Vagina (tissue), 2 donors: Measurements from ENCODE around the gene TCEANC2. TPM values are rescaled to one million over a fixed set of nuclear protein-coding genes. Genes with fewer than 3 reads are reported as not detected.
A peak's percentile ranks its signal among the peaks of the same experiment; 100 is the strongest.

Source experiments
- DNase-seq, 2 donors: peaks; one replicate each; pipeline ENCODE4 v3.0.0-alpha.2; 2017; ENCODE audit errors: extremely low spot score in 2 of 2
- H3K27ac ChIP-seq: fragments of 200-600 bp; sonication (generic); one replicate; pipeline ENCODE4 v1.5.1; 2019
- H3K27me3 ChIP-seq: fragments of 200-600 bp; sonication (generic); one replicate; pipeline ENCODE4 v1.5.1; 2019
- H3K36me3 ChIP-seq, 2 donors: fragments of 200-600 bp; sonication (generic); one replicate each; pipeline ENCODE4 v1.5.1; 2017 to 2019
- H3K4me1 ChIP-seq: fragments of 200-600 bp; sonication (generic); one replicate; pipeline ENCODE4 v1.5.1; 2019
- H3K4me3 ChIP-seq, 2 donors: fragments of 200-600 bp; sonication (generic); 1 replicate in 1 of 2; 2 replicates in 1 of 2; pipeline ENCODE4 v1.5.1; 2016 to 2019
- H3K9me3 ChIP-seq: fragments of 200-600 bp; sonication (generic); one replicate; pipeline ENCODE4 v1.5.1; 2019
- CTCF ChIP-seq, 3 experiments: fragments of 450-650 bp in 2 of 3; fragments of 200-600 bp in 1 of 3; sonication (generic) in 1 of 3; IDR thresholded peaks; one replicate each; pipeline ENCODE4 v1.5.1; 2017 to 2019; ENCODE audit warnings: antibody characterized with exemption in 3 of 3, mild to moderate bottlenecking in 2 of 3, moderate library complexity in 2 of 3
- POLR2A ChIP-seq, 2 donors: fragments of 450-650 bp; IDR thresholded peaks; one replicate each; pipeline ENCODE4 v1.6.1; 2017; ENCODE audit warnings: antibody characterized with exemption in 2 of 2, mild to moderate bottlenecking in 2 of 2, moderate library complexity in 2 of 2
- POLR2AphosphoS5 ChIP-seq, 2 donors: sonication (generic); formaldehyde crosslinking; IDR thresholded peaks; one replicate each; pipeline ENCODE4 v1.9.0; 2017; ENCODE audit warnings: antibody characterized with exemption in 2 of 2, mild to moderate bottlenecking in 2 of 2, low read depth in 1 of 2; ENCODE audit not compliant: insufficient read depth in 1 of 2
- intact Hi-C: fragments of 100-400 bp; cut with DNase I; formaldehyde crosslinking; loops from one replicate; pipeline ENCODE4 v1.15.1; 2023
- total RNA-seq: library from RNA; depleted of rRNA; stranded (reverse); fragments of >200 nt; gene quantifications from one replicate; pipeline ENCODE4 v1.2.3, GENCODE V29; 2016

The TCEANC2 gene
- total RNA-seq, 1 donor from 2014 or later = 4.7 TPM

- H3K27me3 ChIP-seq = no peaks in the 10 kb centered on the region
- no peaks in the 10 kb centered on the region for H3K9me3 ChIP-seq
- intact Hi-C loops = loop anchor here (5.0 kb wide), 1 partner anchor 107 kb away; the partner anchor contains the start of genes IFT25 and LRRC42
- no peak for DNase-seq
- no peaks in the 10 kb centered on the region for H3K36me3 ChIP-seq
- peak overlapping the region; percentile 92 to 100 for H3K4me3 ChIP-seq
- peaks cover 43% of the 10 kb centered on the region for H3K4me1 ChIP-seq
- no peak for TF ChIP-seq POLR2AphosphoS5 (IDR thresholded peaks at IDR 0.05; ENCODE audit: insufficient read depth in 1 of 2, low read depth in 1 of 2)
- no peak for TF ChIP-seq POLR2A (IDR thresholded peaks at IDR 0.05)
- TF ChIP-seq CTCF (IDR thresholded peaks at IDR 0.05) = no peak
- H3K27ac ChIP-seq = peak overlapping the region; percentile 91
Observed at GRCh38 chr1:54053745-54054437, 483 bp downstream of the TCEANC2 start.

GRCh38 chr1:54054438-54054749 is 986 bp downstream of the TCEANC2 start:
- peaks cover 38% of the 10 kb centered on the region for H3K4me1 ChIP-seq

GRCh38 chr1:54064299-54064698 is 10.9 kb downstream of the TCEANC2 start:
- Histone ChIP-seq H3K9me3 (no peaks in the 10 kb centered on the region), H3K27ac (no peak overlapping the region), H3K27me3 (no peaks in the 10 kb centered on the region), H3K4me1 (no peaks in the 10 kb centered on the region), H3K36me3 (no peaks in the 10 kb centered on the region), H3K4me3 (no peak overlapping the region)
- no peak for DNase-seq
- TF ChIP-seq POLR2AphosphoS5 (IDR thresholded peaks at IDR 0.05; ENCODE audit: insufficient read depth in 1 of 2, low read depth in 1 of 2) = no peak
- TF ChIP-seq POLR2A (IDR thresholded peaks at IDR 0.05) = no peak
- TF ChIP-seq CTCF (IDR thresholded peaks at IDR 0.05) = no peak
- intact Hi-C loops = no loop called here

More at GRCh38 chr1:54054438-54054749, 986 bp downstream of the TCEANC2 start:
- TF ChIP-seq POLR2AphosphoS5 (IDR thresholded peaks at IDR 0.05; ENCODE audit: insufficient read depth in 1 of 2, low read depth in 1 of 2) (no peak), POLR2A (IDR thresholded peaks at IDR 0.05) (no peak), CTCF (IDR thresholded peaks at IDR 0.05) (no peak)
- no peaks in the 10 kb centered on the region for H3K27me3 ChIP-seq
- DNase-seq = no peak
- intact Hi-C loops = loop anchor here (5.0 kb wide), 1 partner anchor 107 kb away; the partner anchor contains the start of genes IFT25 and LRRC42
- H3K27ac ChIP-seq = no peak overlapping the region
- peak overlapping the region; percentile 92 to 100 for H3K4me3 ChIP-seq
- no peaks in the 10 kb centered on the region for H3K36me3 ChIP-seq
- H3K9me3 ChIP-seq = no peaks in the 10 kb centered on the region

GRCh38 chr1:54069791-54070170 is 16.4 kb downstream of the TCEANC2 start:
- Histone ChIP-seq H3K27me3 (no peaks in the 10 kb centered on the region), H3K27ac (no peak overlapping the region), H3K4me1 (no peaks in the 10 kb centered on the region), H3K9me3 (no peaks in the 10 kb centered on the region), H3K36me3 (peaks cover 0 to 10% of the 10 kb centered on the region in 2 donors), H3K4me3 (no peak overlapping the region)
- no peak for DNase-seq
- TF ChIP-seq POLR2AphosphoS5 (IDR thresholded peaks at IDR 0.05; ENCODE audit: insufficient read depth in 1 of 2, low read depth in 1 of 2) (no peak), POLR2A (IDR thresholded peaks at IDR 0.05) (no peak), CTCF (IDR thresholded peaks at IDR 0.05) (no peak)
- intact Hi-C loops = loop anchor here (5.0 to 10.0 kb wide), 2 partner anchors 423 to 735 kb away; partner anchors contain the start of gene TTC22

- TF ChIP-seq CTCF (IDR thresholded peaks at IDR 0.05) (peak; percentile 53 to 74 (median 56)), POLR2A (IDR thresholded peaks at IDR 0.05) (no peak), POLR2AphosphoS5 (IDR thresholded peaks at IDR 0.05; ENCODE audit: insufficient read depth in 1 of 2, low read depth in 1 of 2) (peak in 1 of 2 donors; percentile 63)
- intact Hi-C loops = loop anchor here (5.0 to 10.0 kb wide), 2 partner anchors 422 to 734 kb away; partner anchors contain the start of gene TTC22
- no peaks in the 10 kb centered on the region for H3K9me3 ChIP-seq
- no peaks in the 10 kb centered on the region for H3K4me1 ChIP-seq
- DNase-seq = no peak
- H3K36me3 ChIP-seq = peaks cover 0 to 10% of the 10 kb centered on the region in 2 donors
- no peak overlapping the region for H3K4me3 ChIP-seq
- H3K27ac ChIP-seq = no peak overlapping the region
- H3K27me3 ChIP-seq = no peaks in the 10 kb centered on the region
Observed at GRCh38 chr1:54070171-54070837, 16.9 kb downstream of the TCEANC2 start.
